Esophagus squamous epithelium (tissue), 5 donors: ENCODE measurements around the gene FYN. TPM values are rescaled to one million over a fixed set of nuclear protein-coding genes. Genes with fewer than 3 reads are reported as not detected.

Experiments
- DNase-seq: peaks from one replicate; lab custom pipeline; 2025; lab: John Stamatoyannopoulos, UW
- H3K27ac ChIP-seq, 4 donors: fragments of 200-600 bp; sonication (generic); one replicate each; pipeline ENCODE4 v1.5.1; 2016 to 2019; ENCODE audit warnings: mild to moderate bottlenecking in 1 of 4
- H3K27me3 ChIP-seq, 4 donors: fragments of 200-600 bp; sonication (generic); 1 replicate in 3 of 4; 2 replicates in 1 of 4; pipeline versions ENCODE4 v1.5.1 to v1.6.0; 2017 to 2021; ENCODE audit warnings: antibody characterized with exemption in 1 of 4
- H3K36me3 ChIP-seq, 3 donors: fragments of 200-600 bp; sonication (generic); one replicate each; pipeline ENCODE4 v1.5.1; 2016 to 2019
- H3K4me1 ChIP-seq, 3 donors: fragments of 200-600 bp; sonication (generic); one replicate each; pipeline ENCODE4 v1.5.1; 2017 to 2019
- H3K4me3 ChIP-seq, 4 donors: fragments of 200-600 bp; sonication (generic); 1 replicate in 3 of 4; 2 replicates in 1 of 4; pipeline ENCODE4 v1.5.1; 2016 to 2019; ENCODE audit warnings: mild to moderate bottlenecking in 2 of 4, moderate library complexity in 1 of 4
- H3K9me3 ChIP-seq, 3 donors: fragments of 200-600 bp; sonication (generic); one replicate each; pipeline ENCODE4 v1.5.1; 2016 to 2019
- CTCF ChIP-seq, 6 experiments: fragments of 450-650 bp in 4 of 6; fragments of 200-600 bp in 2 of 6; sonication (generic) in 2 of 6; IDR thresholded peaks; one replicate each; pipeline ENCODE4 v1.5.1; 2016 to 2019; ENCODE audit warnings: antibody characterized with exemption in 6 of 6, mild to moderate bottlenecking in 4 of 6, moderate library complexity in 4 of 6
- POLR2A ChIP-seq, 4 donors: fragments of 450-650 bp; IDR thresholded peaks; one replicate each; pipeline ENCODE4 v1.6.1; 2017; ENCODE audit warnings: antibody characterized with exemption in 4 of 4, mild to moderate bottlenecking in 4 of 4, moderate library complexity in 3 of 4
- WGBS, 2 donors: methylation state at CpG; one replicate each; pipeline ENCODE4 v1.1.5; 2018; 5-methylcytosine and 5-hydroxymethylcytosine counted together
- intact Hi-C: fragments of 100-400 bp; cut with DNase I; formaldehyde crosslinking; loops from one replicate; pipeline ENCODE4 v1.15.0; 2022
- total RNA-seq, 4 donors: library from RNA; depleted of rRNA; stranded (reverse); fragments of >200 nt; gene quantifications; one replicate each; pipeline ENCODE4 v1.1.0, GENCODE V29; 2016
- donor health status: DM: yes; HTN: yes; CAD: no.

Gene FYN
- total RNA-seq, 4 donors from 2014 or later: 11.8 to 54.6 (median 21.4) TPM

- no peaks in the 10 kb centered on the region for H3K36me3 ChIP-seq
- WGBS, 2 donors: 53 to 91% methylated on average over 1 of the region's 1 CpG
- peaks cover 0 to 24% (median 3%) of the 10 kb centered on the region in 3 donors for H3K4me1 ChIP-seq
- DNase-seq: no peak
- no peak overlapping the region for H3K27ac ChIP-seq
- intact Hi-C loops: no loop called here
- H3K9me3 ChIP-seq: no peaks in the 10 kb centered on the region
- no peak for TF ChIP-seq CTCF (IDR thresholded peaks at IDR 0.05)
- no peak for TF ChIP-seq POLR2A (IDR thresholded peaks at IDR 0.05)
- no peaks in the 10 kb centered on the region for H3K27me3 ChIP-seq
- no peak overlapping the region for H3K4me3 ChIP-seq
Measured at GRCh38 chr6:111653434-111653833, 219.8 kb downstream of the FYN start.

GRCh38 chr6:111652156-111652555, 221.1 kb downstream of the FYN start:
- no peaks in the 10 kb centered on the region for H3K9me3 ChIP-seq
- DNase-seq: no peak
- no peaks in the 10 kb centered on the region for H3K27me3 ChIP-seq
- no peak for TF ChIP-seq POLR2A (IDR thresholded peaks at IDR 0.05)
- no peak for TF ChIP-seq CTCF (IDR thresholded peaks at IDR 0.05)
- H3K4me3 ChIP-seq: no peak overlapping the region
- peaks cover 0 to 20% (median 0%) of the 10 kb centered on the region in 3 donors for H3K4me1 ChIP-seq
- no peak overlapping the region for H3K27ac ChIP-seq
- no peaks in the 10 kb centered on the region for H3K36me3 ChIP-seq
- 78 to 83% methylated on average over 5 of the region's 5 CpGs for WGBS, 2 donors
- intact Hi-C loops: no loop called here

- H3K9me3 ChIP-seq: no peaks in the 10 kb centered on the region
- H3K36me3 ChIP-seq: no peaks in the 10 kb centered on the region
- H3K27me3 ChIP-seq: no peaks in the 10 kb centered on the region
- H3K4me3 ChIP-seq: no peak overlapping the region
- intact Hi-C loops: no loop called here
- 81 to 83% methylated on average over 11 of the region's 13 CpGs for WGBS, 2 donors
- no peak overlapping the region for H3K27ac ChIP-seq
- TF ChIP-seq POLR2A (IDR thresholded peaks at IDR 0.05): no peak
- TF ChIP-seq CTCF (IDR thresholded peaks at IDR 0.05): no peak
- DNase-seq: no peak
- peaks cover 0 to 23% (median 0%) of the 10 kb centered on the region in 3 donors for H3K4me1 ChIP-seq
Measured at GRCh38 chr6:111651185-111652034, 221.8 kb downstream of the FYN start.

GRCh38 chr6:111650049-111650448, 223.2 kb downstream of the FYN start:
- 75 to 83% methylated on average over 4 to 7 of the region's 9 CpGs for WGBS, 2 donors
- no peak overlapping the region for H3K27ac ChIP-seq
- H3K9me3 ChIP-seq: no peaks in the 10 kb centered on the region
- TF ChIP-seq POLR2A (IDR thresholded peaks at IDR 0.05) (no peak), CTCF (IDR thresholded peaks at IDR 0.05) (no peak)
- peaks cover 0 to 23% (median 0%) of the 10 kb centered on the region in 3 donors for H3K4me1 ChIP-seq
- H3K4me3 ChIP-seq: no peak overlapping the region
- H3K27me3 ChIP-seq: no peaks in the 10 kb centered on the region
- no peak for DNase-seq
- intact Hi-C loops: no loop called here
- H3K36me3 ChIP-seq: no peaks in the 10 kb centered on the region

GRCh38 chr6:111648100-111648499, 225.2 kb downstream of the FYN start:
- no peak overlapping the region for H3K27ac ChIP-seq
- intact Hi-C loops: no loop called here
- no peaks in the 10 kb centered on the region for H3K36me3 ChIP-seq
- H3K27me3 ChIP-seq: no peaks in the 10 kb centered on the region
- TF ChIP-seq CTCF (IDR thresholded peaks at IDR 0.05): no peak
- TF ChIP-seq POLR2A (IDR thresholded peaks at IDR 0.05): no peak
- no peak overlapping the region for H3K4me3 ChIP-seq
- H3K4me1 ChIP-seq: peaks cover 0 to 12% (median 0%) of the 10 kb centered on the region in 3 donors
- no peak for DNase-seq
- H3K9me3 ChIP-seq: no peaks in the 10 kb centered on the region
- 98% methylated on average over 4 of the region's 5 CpGs for WGBS, 2 donors
